Suppressor macrophage treated with lipopolysaccharide for 4 hours (primary cell): ENCODE data around the gene SPESP1.
"Not testable (repeated sequence)": the region's sequence is repeated elsewhere in the genome, so short reads cannot be mapped to it uniquely, and the experiment has no call there.

Source experiments
- DNase-seq: peaks from one replicate; pipeline ENCODE4 v3.0.0-alpha.2; 2020

SPESP1 gene

GRCh38 chr15:68966996-68967395, 36.7 kb downstream of the SPESP1 start:
- DNase-seq = no peak

- DNase-seq = no peak
Measured at GRCh38 chr15:68967948-68968347, 37.6 kb downstream of the SPESP1 start.

GRCh38 chr15:68969298-68969697, 39.0 kb downstream of the SPESP1 start:
- DNase-seq = no peak

GRCh38 chr15:68972201-68973065, 42.1 kb downstream of the SPESP1 start:
- DNase-seq = no peak

GRCh38 chr15:68975651-68976160, 45.4 kb downstream of the SPESP1 start:
- not testable (repeated sequence) for DNase-seq

GRCh38 chr15:68977426-68977825, 47.1 kb downstream of the SPESP1 start:
- not testable (repeated sequence) for DNase-seq

- no peak for DNase-seq
Measured at GRCh38 chr15:68979006-68979405, 48.7 kb downstream of the SPESP1 start.

- no peak for DNase-seq
Measured at GRCh38 chr15:68979816-68980215, 49.5 kb downstream of the SPESP1 start.

- no peak for DNase-seq
Measured at GRCh38 chr15:68980786-68981185, 50.5 kb downstream of the SPESP1 start.

- DNase-seq = no peak
Measured at GRCh38 chr15:68981941-68982340, 51.6 kb downstream of the SPESP1 start.

- DNase-seq = no peak
Measured at GRCh38 chr15:68982976-68983563, 52.7 kb downstream of the SPESP1 start.

GRCh38 chr15:68983961-68984481, 53.7 kb downstream of the SPESP1 start:
- DNase-seq = no peak

GRCh38 chr15:68984586-68984985, 54.3 kb downstream of the SPESP1 start:
- peak; percentile 7 for DNase-seq

GRCh38 chr15:68985361-68985891, 55.1 kb downstream of the SPESP1 start:
- DNase-seq = no peak

- DNase-seq = no peak
Measured at GRCh38 chr15:68986322-68986721, 56.0 kb downstream of the SPESP1 start.

GRCh38 chr15:68987120-68987519, 56.8 kb downstream of the SPESP1 start:
- no peak for DNase-seq

GRCh38 chr15:68987676-68988075, 57.4 kb downstream of the SPESP1 start:
- no peak for DNase-seq

GRCh38 chr15:68989541-68990230, 59.4 kb downstream of the SPESP1 start:
- DNase-seq = no peak

GRCh38 chr15:68990231-68990991, 60.1 kb downstream of the SPESP1 start:
- DNase-seq = no peak

- DNase-seq = no peak
Measured at GRCh38 chr15:68990992-68991500, 60.7 kb downstream of the SPESP1 start.

GRCh38 chr15:68991723-68992122, 61.4 kb downstream of the SPESP1 start:
- no peak for DNase-seq

GRCh38 chr15:68992696-68993095, 62.4 kb downstream of the SPESP1 start:
- no peak for DNase-seq
